Measurements from ENCODE around the gene ULK2.

Gene ULK2

DNA sequence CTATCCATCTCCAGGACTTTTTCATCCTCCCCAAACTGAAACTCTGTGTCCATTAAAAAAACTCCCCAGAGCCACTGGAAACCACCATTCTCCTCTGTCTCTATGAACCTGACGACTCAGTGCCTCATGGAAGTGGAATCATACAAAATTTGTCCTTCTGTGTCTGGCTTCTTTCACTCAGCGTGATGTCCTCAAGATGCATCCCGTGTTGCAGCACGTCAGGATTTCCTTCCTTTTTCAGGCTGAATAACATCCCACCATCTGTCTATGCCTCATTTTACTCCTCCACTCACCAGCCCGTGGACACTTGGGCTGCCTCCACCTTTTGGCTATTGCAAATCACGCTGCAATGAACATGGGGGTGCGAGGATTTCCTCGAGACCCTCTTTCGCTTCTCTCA is 107.0 kb downstream of the ULK2 start (continued):
- TF ChIP-seq, protein P1, sequence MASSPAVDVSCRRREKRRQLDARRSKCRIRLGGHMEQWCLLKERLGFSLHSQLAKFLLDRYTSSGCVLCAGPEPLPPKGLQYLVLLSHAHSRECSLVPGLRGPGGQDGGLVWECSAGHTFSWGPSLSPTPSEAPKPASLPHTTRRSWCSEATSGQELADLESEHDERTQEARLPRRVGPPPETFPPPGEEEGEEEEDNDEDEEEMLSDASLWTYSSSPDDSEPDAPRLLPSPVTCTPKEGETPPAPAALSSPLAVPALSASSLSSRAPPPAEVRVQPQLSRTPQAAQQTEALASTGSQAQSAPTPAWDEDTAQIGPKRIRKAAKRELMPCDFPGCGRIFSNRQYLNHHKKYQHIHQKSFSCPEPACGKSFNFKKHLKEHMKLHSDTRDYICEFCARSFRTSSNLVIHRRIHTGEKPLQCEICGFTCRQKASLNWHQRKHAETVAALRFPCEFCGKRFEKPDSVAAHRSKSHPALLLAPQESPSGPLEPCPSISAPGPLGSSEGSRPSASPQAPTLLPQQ (tag by site-specific recombination; IDR thresholded peaks at IDR 0.05) = no peak
- TF ChIP-seq ZNF174 (tag by site-specific recombination; IDR thresholded peaks at IDR 0.05) (no peak), BCL11A (tag by site-specific recombination; IDR thresholded peaks at IDR 0.05; ENCODE audit: low read depth) (no peak), ZNF549 (tag by site-specific recombination; IDR thresholded peaks at IDR 0.05) (no peak), OSR2 (tag by site-specific recombination; IDR thresholded peaks at IDR 0.05) (no peak), ZNF37A (tag by site-specific recombination; IDR thresholded peaks at IDR 0.05) (no peak), ZSCAN16 (tag by site-specific recombination; IDR thresholded peaks at IDR 0.05) (no peak)
- TF ChIP-seq, protein P2, sequence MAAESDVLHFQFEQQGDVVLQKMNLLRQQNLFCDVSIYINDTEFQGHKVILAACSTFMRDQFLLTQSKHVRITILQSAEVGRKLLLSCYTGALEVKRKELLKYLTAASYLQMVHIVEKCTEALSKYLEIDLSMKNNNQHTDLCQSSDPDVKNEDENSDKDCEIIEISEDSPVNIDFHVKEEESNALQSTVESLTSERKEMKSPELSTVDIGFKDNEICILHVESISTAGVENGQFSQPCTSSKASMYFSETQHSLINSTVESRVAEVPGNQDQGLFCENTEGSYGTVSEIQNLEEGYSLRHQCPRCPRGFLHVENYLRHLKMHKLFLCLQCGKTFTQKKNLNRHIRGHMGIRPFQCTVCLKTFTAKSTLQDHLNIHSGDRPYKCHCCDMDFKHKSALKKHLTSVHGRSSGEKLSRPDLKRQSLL (tag by site-specific recombination; IDR thresholded peaks at IDR 0.05) = no peak
- TF ChIP-seq, protein P3, sequence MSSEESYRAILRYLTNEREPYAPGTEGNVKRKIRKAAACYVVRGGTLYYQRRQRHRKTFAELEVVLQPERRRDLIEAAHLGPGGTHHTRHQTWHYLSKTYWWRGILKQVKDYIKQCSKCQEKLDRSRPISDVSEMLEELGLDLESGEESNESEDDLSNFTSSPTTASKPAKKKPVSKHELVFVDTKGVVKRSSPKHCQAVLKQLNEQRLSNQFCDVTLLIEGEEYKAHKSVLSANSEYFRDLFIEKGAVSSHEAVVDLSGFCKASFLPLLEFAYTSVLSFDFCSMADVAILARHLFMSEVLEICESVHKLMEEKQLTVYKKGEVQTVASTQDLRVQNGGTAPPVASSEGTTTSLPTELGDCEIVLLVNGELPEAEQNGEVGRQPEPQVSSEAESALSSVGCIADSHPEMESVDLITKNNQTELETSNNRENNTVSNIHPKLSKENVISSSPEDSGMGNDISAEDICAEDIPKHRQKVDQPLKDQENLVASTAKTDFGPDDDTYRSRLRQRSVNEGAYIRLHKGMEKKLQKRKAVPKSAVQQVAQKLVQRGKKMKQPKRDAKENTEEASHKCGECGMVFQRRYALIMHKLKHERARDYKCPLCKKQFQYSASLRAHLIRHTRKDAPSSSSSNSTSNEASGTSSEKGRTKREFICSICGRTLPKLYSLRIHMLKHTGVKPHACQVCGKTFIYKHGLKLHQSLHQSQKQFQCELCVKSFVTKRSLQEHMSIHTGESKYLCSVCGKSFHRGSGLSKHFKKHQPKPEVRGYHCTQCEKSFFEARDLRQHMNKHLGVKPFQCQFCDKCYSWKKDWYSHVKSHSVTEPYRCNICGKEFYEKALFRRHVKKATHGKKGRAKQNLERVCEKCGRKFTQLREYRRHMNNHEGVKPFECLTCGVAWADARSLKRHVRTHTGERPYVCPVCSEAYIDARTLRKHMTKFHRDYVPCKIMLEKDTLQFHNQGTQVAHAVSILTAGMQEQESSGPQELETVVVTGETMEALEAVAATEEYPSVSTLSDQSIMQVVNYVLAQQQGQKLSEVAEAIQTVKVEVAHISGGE (tag by site-specific recombination; conservative IDR thresholded peaks at IDR 0.05; ENCODE audit: low read depth) = no peak

DNA sequence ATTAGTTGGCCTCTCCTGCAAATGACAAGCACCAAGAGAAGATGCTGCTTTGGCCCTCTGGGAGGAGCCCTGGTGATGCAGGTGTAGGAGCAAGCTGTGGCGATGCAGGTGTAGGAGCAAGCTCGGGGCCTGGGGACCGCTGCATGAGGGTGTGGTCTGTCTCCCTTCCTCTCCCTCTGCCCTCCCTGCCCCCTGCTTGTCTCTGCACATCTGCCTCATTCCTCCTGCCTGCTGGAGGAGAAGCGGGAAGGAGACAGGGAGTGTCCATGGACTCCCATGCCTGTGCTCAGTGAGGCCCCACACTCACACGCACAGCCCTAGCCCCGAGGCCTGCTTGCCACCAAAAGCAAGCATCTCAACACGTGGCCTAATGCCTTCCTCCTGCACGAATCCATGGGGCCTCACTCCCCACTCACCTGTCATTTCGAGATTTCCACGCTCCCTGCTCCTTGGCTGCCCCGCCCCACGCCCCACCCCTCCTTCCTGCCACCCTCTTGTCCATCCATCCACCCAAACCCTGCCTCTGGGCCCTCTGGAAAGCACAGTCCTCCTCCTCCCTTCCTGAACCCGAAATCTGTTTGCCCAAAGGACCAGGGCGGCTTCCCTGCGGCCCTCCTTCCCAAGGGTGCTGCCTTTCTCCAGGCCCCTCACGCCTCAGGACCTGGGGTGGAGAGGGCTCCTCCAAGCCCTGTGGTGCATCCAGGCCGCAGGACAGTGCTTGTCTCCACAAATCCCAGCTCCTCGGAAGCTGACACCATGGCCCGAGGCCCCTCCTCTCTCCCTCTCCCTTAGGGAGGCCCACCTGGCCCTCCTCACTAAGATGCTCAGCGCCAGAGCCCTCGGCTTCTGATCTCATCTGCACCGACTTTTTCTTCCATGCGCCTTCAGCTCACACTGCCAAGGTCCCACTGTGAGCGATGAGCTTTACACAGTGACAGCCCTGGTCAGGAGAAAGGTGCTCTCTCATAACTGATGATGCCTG is 107.9 kb downstream of the ULK2 start:
- H3K36me3 ChIP-seq (ENCODE audit: control insufficient read depth in 2 of 2, insufficient read depth in 1 of 2, low read length in 2 of 2) = no peaks in the 10 kb centered on the region
- no peaks in the 10 kb centered on the region for H3K4me1 ChIP-seq (ENCODE audit: control insufficient read depth, insufficient read depth, low read length)
- POLR2A ChIA-PET = interaction anchor here (1.2 kb wide), 1 partner anchor 15 kb away, joined by 5 read pairs; no protein-coding TSS in a partner anchor
- CTCF ChIA-PET = interaction anchor here (0.6 to 10.1 kb wide), 8 partner anchors 16 to 397 kb away, joined by 3 to 173 read pairs (median 7); partner anchors contain the start of gene B9D1
- no peak overlapping the region for H3K4me3 ChIP-seq (ENCODE audit: low read depth, low read length)
- TF ChIP-seq KLF1 (tag by site-specific recombination; IDR thresholded peaks at IDR 0.05) = 0 out of 2 replicates have a peak, but pooled peaks have one; percentile 30
- no peak for TF ChIP-seq ZNF354C (tag by site-specific recombination; IDR thresholded peaks at IDR 0.05; ENCODE audit: borderline replicate concordance, low read depth)
- TF ChIP-seq ZNF776 (tag by site-specific recombination; IDR thresholded peaks at IDR 0.05; ENCODE audit: borderline replicate concordance) = no peak
- no peak for TF ChIP-seq ZNF16 (tag by site-specific recombination; IDR thresholded peaks at IDR 0.05; ENCODE audit: low read depth)
- H3K27ac ChIP-seq (ENCODE audit: extremely low read depth, low read depth, low read length) = no peak overlapping the region
- H3K9me3 ChIP-seq (ENCODE audit: control insufficient read depth, insufficient read depth, low read depth, low read length) = no peaks in the 10 kb centered on the region

DNA sequence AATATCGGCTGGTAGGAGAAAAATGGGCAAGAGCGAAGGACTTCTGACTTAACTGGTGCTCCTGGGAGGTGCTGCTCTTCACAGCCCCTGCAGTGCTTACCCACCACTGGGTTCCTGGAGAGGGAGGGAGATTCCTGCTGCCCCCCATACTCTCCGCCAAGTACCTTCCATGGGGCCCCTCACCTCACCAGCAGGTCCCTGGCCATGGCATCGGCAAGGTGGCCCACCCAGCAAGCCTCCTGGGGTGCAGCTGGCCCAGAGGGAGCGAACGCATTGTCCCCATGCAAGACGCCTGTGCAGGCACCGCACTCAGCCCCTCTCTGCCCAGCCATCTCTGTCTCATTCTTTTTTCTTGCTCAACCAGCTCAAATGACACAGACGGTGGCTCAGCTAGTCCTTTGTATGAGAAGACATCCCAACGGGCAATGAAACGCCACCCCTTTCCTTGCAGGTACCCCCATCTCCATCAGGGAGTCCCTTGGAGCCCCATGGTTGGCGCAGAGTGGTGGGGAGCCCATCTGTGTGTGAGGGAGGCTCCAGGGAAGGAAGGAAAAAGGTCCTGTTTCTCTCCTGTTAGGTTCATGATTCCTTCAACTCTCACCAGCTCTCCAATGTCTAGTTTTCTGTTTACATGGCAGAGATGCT is 110.1 kb downstream of the ULK2 start:
- ChIA-PET POLR2A (no interaction called here), CTCF (interaction anchor here (1.0 to 7.5 kb wide), 3 partner anchors 9 to 244 kb away, joined by 3 to 80 read pairs (median 20); no protein-coding TSS in a partner anchor)
- no peak overlapping the region for H3K4me3 ChIP-seq (ENCODE audit: low read depth, low read length)
- H3K27ac ChIP-seq (ENCODE audit: extremely low read depth, low read depth, low read length) = no peak overlapping the region
- H3K9me3 ChIP-seq (ENCODE audit: control insufficient read depth, insufficient read depth, low read depth, low read length) = no peaks in the 10 kb centered on the region
- H3K36me3 ChIP-seq (ENCODE audit: control insufficient read depth in 2 of 2, insufficient read depth in 1 of 2, low read length in 2 of 2) = no peaks in the 10 kb centered on the region
- no peaks in the 10 kb centered on the region for H3K4me1 ChIP-seq (ENCODE audit: control insufficient read depth, insufficient read depth, low read length)
- no peak for TF ChIP-seq ZNF302 (tag by site-specific recombination; IDR thresholded peaks at IDR 0.05; ENCODE audit: low read depth)
- TF ChIP-seq ZNF776 (tag by site-specific recombination; IDR thresholded peaks at IDR 0.05; ENCODE audit: borderline replicate concordance) = no peak
- TF ChIP-seq ZFP37 (tag by site-specific recombination; IDR thresholded peaks at IDR 0.05) = no peak
- TF ChIP-seq, protein P4, sequence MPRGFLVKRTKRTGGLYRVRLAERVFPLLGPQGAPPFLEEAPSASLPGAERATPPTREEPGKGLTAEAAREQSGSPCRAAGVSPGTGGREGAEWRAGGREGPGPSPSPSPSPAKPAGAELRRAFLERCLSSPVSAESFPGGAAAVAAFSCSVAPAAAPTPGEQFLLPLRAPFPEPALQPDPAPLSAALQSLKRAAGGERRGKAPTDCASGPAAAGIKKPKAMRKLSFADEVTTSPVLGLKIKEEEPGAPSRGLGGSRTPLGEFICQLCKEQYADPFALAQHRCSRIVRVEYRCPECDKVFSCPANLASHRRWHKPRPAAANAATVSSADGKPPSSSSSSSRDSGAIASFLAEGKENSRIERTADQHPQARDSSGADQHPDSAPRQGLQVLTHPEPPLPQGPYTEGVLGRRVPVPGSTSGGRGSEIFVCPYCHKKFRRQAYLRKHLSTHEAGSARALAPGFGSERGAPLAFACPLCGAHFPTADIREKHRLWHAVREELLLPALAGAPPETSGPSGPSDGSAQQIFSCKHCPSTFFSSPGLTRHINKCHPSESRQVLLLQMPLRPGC (tag by site-specific recombination; IDR thresholded peaks at IDR 0.05) = no peak
- no peak for TF ChIP-seq ZBTB20 (tag by site-specific recombination; IDR thresholded peaks at IDR 0.05)
- no peak for TF ChIP-seq TRIM28 (IDR thresholded peaks at IDR 0.05; ENCODE audit: borderline replicate concordance, low read length)
- no peak for TF ChIP-seq ZNF510 (tag by site-specific recombination; IDR thresholded peaks at IDR 0.05; ENCODE audit: insufficient replicate concordance)
- no peak for TF ChIP-seq ZNF548 (tag by site-specific recombination; IDR thresholded peaks at IDR 0.05)
- TF ChIP-seq ZNF473 (tag by site-specific recombination; IDR thresholded peaks at IDR 0.05) = no peak
- TF ChIP-seq SP2 (tag by site-specific recombination; IDR thresholded peaks at IDR 0.05) = no peak
- no peak for TF ChIP-seq ZNF416 (tag by site-specific recombination; IDR thresholded peaks at IDR 0.05)
- no peak for TF ChIP-seq ZNF777 (tag by site-specific recombination; IDR thresholded peaks at IDR 0.05; ENCODE audit: borderline replicate concordance)
